ENCODE measurements around the gene HHAT. TPM values are rescaled to one million over a fixed set of nuclear protein-coding genes. Genes with fewer than 3 reads are reported as not detected.

Gene HHAT
- total and polyA plus RNA-seq, 2 donors (not counting 3 experiments of a cell fraction or from before 2014, with no cell fraction given) = 2.4 to 4.3 TPM

GRCh38 chr1:210653771-210654170, 325.1 kb downstream of the HHAT start:
- POLR2A ChIA-PET = no interaction called here
- no peak overlapping the region for H3K4me3 ChIP-seq (replicated peaks in 1 of 3; ENCODE audit: insufficient read depth in 1 of 3, low read depth in 1 of 3, low read length in 3 of 3)
- H2AFZ ChIP-seq (ENCODE audit: low read depth, low read length) = no peak overlapping the region
- CTCF ChIA-PET = interaction anchor here (0.6 kb wide), 1 partner anchor 24 kb away, joined by 3 read pairs; no protein-coding TSS in a partner anchor
- no peaks in the 10 kb centered on the region for H4K20me1 ChIP-seq (replicated peaks; ENCODE audit: control insufficient read depth, extremely low read depth, insufficient read depth, low read length)
- TF ChIP-seq JUN (IDR thresholded peaks at IDR 0.05; ENCODE audit: borderline replicate concordance, insufficient read depth, insufficient read length, low read depth) = no peak
- no peak for TF ChIP-seq GATA2 (IDR thresholded peaks at IDR 0.05; ENCODE audit: insufficient read depth, insufficient read length, low read depth, low read length)
- FAIRE-seq (peak; percentile 71), DNase-seq (ENCODE audit: low read depth, low spot score) (peak; percentile 37)
- H3K27ac ChIP-seq (ENCODE audit: insufficient read depth, low read depth, low read length) = no peak overlapping the region
- dilution Hi-C loops (cut with MboI; ENCODE audit: extremely low pct_ligation_motif_present, low sequenced_read_pairs) = no loop called here
- no peaks in the 10 kb centered on the region for H3K79me2 ChIP-seq (ENCODE audit: control insufficient read depth, insufficient read depth, low read length)
- H3K36me3 ChIP-seq (ENCODE audit: control insufficient read depth in 2 of 2, extremely low read depth in 1 of 2, insufficient read depth in 2 of 2, low read length in 2 of 2) = no peaks in the 10 kb centered on the region
- H3K9ac ChIP-seq (replicated peaks; ENCODE audit: extremely low read depth, insufficient read depth, low read length) = no peak overlapping the region
- no TSS peak for BruUV-seq (replicated peaks)
- no peaks in the 10 kb centered on the region for H3K4me1 ChIP-seq (ENCODE audit: control insufficient read depth, extremely low read depth, insufficient read depth, low read length)
- no peaks in the 10 kb centered on the region for H3K27me3 ChIP-seq (ENCODE audit: control insufficient read depth in 2 of 2, insufficient read depth in 2 of 2, low read length in 2 of 2)
- H3K9me3 ChIP-seq (replicated peaks; ENCODE audit: control insufficient read depth, insufficient read depth, low read length) = peaks cover 10% of the 10 kb centered on the region
- H3K9me1 ChIP-seq (replicated peaks; ENCODE audit: control insufficient read depth, extremely low read depth, insufficient read depth, low read length) = no peaks in the 10 kb centered on the region
- intact Hi-C loops (cut with micrococcal nuclease) = no loop called here
- H3K4me2 ChIP-seq (ENCODE audit: insufficient read depth, low read length) = no peak overlapping the region

DNA sequence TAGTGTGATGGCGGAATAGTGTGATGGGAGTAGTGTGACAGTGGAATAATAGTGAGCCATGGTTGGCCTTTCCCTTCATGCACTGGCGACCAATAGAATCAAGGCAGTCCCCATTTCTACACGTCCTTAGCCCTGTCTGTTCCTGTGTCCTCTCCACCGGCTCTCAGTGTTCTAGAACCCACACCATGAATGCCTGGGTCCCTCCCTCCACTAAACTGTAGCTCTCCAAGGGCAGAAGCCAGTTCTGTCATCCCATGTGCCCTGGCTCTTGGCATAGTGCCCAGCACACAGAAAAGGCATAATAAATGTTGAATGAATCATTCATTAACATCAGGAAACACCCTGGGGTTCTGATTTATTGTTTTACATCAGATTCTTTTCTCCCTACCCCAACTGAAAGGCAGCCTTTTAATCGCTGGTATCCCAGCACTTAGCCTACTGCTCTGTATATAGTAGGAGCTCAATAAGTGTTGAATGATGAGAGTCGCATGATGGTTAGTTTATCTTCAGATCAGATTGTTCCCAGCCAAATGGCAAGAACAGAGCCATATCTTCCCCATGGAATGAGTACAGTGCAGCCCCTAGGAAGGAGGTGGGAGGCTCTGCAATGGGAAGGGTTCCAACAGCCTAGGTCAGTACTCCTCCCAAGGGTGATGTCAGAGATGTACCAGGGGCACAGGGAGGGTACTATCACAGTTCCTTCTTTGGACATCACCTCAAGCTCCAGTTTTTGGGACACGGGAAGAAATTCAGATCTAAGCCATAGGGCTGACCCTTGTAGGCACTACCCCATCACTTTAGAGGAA, 325.7 kb downstream of the HHAT start:
- H3K79me2 ChIP-seq (ENCODE audit: control insufficient read depth, insufficient read depth, low read length) = no peaks in the 10 kb centered on the region
- H3K36me3 ChIP-seq (ENCODE audit: control insufficient read depth in 2 of 2, extremely low read depth in 1 of 2, insufficient read depth in 2 of 2, low read length in 2 of 2) = no peaks in the 10 kb centered on the region
- no peak overlapping the region for H2AFZ ChIP-seq (ENCODE audit: low read depth, low read length)
- no peak overlapping the region for H3K9ac ChIP-seq (replicated peaks; ENCODE audit: extremely low read depth, insufficient read depth, low read length)
- no peaks in the 10 kb centered on the region for H3K4me1 ChIP-seq (ENCODE audit: control insufficient read depth, extremely low read depth, insufficient read depth, low read length)
- H3K27me3 ChIP-seq (ENCODE audit: control insufficient read depth in 2 of 2, insufficient read depth in 2 of 2, low read length in 2 of 2) = no peaks in the 10 kb centered on the region
- H4K20me1 ChIP-seq (replicated peaks; ENCODE audit: control insufficient read depth, extremely low read depth, insufficient read depth, low read length) = no peaks in the 10 kb centered on the region
- no peak for TF ChIP-seq MYC (IDR thresholded peaks at IDR 0.05; ENCODE audit: low read depth, low read length)
- TF ChIP-seq POLR2AphosphoS5 (IDR thresholded peaks at IDR 0.05; ENCODE audit: insufficient read depth, low read depth, low read length) = no peak
- TF ChIP-seq POLR2A (IDR thresholded peaks at IDR 0.05; ENCODE audit: low read depth, low read length) = no peak
- no peak for TF ChIP-seq MAX (IDR thresholded peaks at IDR 0.05; ENCODE audit: insufficient read depth, insufficient read length)
- no peak for TF ChIP-seq FOS (IDR thresholded peaks at IDR 0.05; ENCODE audit: borderline replicate concordance, insufficient read depth, low read length)
- TF ChIP-seq, protein P1, sequence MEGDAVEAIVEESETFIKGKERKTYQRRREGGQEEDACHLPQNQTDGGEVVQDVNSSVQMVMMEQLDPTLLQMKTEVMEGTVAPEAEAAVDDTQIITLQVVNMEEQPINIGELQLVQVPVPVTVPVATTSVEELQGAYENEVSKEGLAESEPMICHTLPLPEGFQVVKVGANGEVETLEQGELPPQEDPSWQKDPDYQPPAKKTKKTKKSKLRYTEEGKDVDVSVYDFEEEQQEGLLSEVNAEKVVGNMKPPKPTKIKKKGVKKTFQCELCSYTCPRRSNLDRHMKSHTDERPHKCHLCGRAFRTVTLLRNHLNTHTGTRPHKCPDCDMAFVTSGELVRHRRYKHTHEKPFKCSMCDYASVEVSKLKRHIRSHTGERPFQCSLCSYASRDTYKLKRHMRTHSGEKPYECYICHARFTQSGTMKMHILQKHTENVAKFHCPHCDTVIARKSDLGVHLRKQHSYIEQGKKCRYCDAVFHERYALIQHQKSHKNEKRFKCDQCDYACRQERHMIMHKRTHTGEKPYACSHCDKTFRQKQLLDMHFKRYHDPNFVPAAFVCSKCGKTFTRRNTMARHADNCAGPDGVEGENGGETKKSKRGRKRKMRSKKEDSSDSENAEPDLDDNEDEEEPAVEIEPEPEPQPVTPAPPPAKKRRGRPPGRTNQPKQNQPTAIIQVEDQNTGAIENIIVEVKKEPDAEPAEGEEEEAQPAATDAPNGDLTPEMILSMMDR (IDR thresholded peaks at IDR 0.05; ENCODE audit: extremely low read depth in 1 of 2, insufficient read depth in 1 of 2, low read depth in 1 of 2, low read length in 2 of 2) = no peak
- no peak for TF ChIP-seq EZH2 (IDR thresholded peaks at IDR 0.05; ENCODE audit: borderline replicate concordance, low read depth, low read length, severe bottlenecking)
- TF ChIP-seq GATA2 (IDR thresholded peaks at IDR 0.05; ENCODE audit: insufficient read depth, insufficient read length, low read depth, low read length) = no peak
- TF ChIP-seq JUN (IDR thresholded peaks at IDR 0.05; ENCODE audit: borderline replicate concordance, insufficient read depth, insufficient read length, low read depth) = no peak
- CTCF ChIA-PET = interaction anchor here (0.6 kb wide), 1 partner anchor 24 kb away, joined by 3 read pairs; no protein-coding TSS in a partner anchor
- H3K4me2 ChIP-seq (ENCODE audit: insufficient read depth, low read length) = no peak overlapping the region
- no peak overlapping the region for H3K4me3 ChIP-seq (replicated peaks in 1 of 3; ENCODE audit: insufficient read depth in 1 of 3, low read depth in 1 of 3, low read length in 3 of 3)
- H3K9me1 ChIP-seq (replicated peaks; ENCODE audit: control insufficient read depth, extremely low read depth, insufficient read depth, low read length) = no peaks in the 10 kb centered on the region
- no peak overlapping the region for H3K27ac ChIP-seq (ENCODE audit: insufficient read depth, low read depth, low read length)
- POLR2A ChIA-PET = no interaction called here
- no TSS peak for BruUV-seq (replicated peaks)
- DNase-seq (ENCODE audit: low read depth, low spot score) (no peak), FAIRE-seq (no peak)
- dilution Hi-C loops (cut with MboI; ENCODE audit: extremely low pct_ligation_motif_present, low sequenced_read_pairs) = no loop called here
- intact Hi-C loops (cut with micrococcal nuclease) = no loop called here
- peaks cover 9% of the 10 kb centered on the region for H3K9me3 ChIP-seq (replicated peaks; ENCODE audit: control insufficient read depth, insufficient read depth, low read length)
